HG02610 (cell line): ENCODE results near the gene UNCX.

Experiments used
- ATAC-seq: cut with Tn5 transposase; IDR thresholded peaks from one replicate; pipeline ENCODE4 v1.9.1; 2021; ENCODE audit warnings: mild to moderate bottlenecking, moderate library complexity; ENCODE audit not compliant: unreplicated experiment

The UNCX gene

DNA sequence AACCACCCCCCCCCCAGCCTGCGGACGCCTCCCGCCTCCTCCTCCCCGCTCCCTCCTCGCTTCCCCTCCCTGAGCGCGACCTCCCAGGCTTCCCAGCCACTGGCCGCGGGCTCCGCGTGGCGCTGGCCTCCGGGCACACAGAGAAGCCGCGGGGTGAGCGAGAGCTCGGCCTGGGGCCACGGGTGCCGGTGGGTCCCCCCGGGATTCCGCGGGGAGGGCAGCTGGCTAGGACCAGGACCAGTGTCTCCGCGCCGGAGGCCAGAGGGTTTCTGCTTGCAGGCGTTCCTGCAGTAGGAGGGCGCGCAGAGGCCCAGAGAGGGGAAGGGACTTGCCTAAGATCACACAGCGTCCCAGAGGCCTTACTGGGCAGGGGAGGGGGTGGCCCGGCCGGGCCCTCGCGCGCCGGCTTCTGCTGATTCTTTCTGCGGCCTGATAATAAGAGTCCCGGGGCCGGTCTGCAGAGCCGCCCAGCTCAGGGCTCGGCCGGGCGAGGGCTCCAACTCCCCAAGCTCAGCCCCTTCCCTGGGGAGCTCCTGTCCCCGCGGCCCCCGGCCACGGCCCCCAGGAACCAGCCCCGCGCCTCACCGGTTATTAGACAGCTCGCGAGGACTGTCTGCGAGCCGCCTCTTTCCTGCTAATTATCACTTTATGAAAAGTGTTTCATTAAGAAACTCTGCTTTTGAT, 10.1 kb downstream of the UNCX start:
- no peak for ATAC-seq

DNA sequence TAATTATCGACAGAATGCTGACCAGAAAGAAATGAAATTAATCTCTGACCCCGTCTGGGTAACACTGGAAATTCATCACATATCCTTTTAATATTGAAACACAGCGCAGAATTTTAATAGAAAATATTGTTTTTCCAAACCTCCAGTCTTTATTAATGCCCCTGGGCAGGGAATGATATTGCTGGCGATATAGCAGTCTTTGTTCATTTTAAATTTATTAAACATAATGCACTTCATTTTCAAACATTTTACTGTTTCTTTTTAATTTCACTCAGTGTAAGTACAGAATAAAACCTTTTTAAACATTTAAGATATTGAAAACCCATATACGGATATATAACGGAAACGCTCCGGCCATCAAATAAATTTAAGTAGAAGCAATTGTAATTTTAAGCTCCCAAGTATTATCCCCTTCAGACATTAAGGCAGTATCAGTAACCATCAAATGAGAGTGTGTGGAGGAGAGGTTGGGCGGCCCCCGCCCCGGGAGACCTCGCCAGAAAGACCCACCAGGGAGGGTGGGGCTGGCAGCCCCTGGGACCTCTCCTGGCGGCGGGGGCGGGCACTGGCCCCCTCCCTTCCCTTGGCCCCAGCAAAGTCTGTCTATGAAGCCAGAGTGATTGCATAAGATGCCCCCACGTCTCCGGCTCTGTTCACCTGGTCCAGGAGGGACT, 10.8 kb downstream of the UNCX start:
- no peak for ATAC-seq

DNA sequence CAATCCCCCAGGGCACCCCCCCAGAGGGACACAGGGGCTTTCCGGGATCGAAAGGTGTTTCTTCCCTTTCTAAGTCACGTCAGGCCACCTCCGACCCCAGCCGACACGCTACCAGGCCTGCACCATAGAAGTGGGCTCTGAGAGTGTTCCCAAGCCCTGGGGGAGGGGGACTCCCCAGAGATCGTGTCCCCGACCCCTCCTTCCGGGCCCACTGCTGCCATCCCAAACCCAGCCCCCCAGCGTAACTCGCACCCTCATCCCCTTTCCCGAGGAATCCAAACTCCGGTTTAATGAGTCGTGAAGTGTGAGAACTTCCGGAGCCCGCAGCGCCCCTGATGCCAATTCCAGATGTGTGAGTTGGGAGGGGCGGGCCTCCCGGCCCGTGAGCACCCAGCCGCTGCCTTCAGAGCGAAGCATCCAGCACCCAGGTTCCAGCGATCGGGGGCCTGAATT, 11.3 kb downstream of the UNCX start:
- ATAC-seq, result no peak

DNA sequence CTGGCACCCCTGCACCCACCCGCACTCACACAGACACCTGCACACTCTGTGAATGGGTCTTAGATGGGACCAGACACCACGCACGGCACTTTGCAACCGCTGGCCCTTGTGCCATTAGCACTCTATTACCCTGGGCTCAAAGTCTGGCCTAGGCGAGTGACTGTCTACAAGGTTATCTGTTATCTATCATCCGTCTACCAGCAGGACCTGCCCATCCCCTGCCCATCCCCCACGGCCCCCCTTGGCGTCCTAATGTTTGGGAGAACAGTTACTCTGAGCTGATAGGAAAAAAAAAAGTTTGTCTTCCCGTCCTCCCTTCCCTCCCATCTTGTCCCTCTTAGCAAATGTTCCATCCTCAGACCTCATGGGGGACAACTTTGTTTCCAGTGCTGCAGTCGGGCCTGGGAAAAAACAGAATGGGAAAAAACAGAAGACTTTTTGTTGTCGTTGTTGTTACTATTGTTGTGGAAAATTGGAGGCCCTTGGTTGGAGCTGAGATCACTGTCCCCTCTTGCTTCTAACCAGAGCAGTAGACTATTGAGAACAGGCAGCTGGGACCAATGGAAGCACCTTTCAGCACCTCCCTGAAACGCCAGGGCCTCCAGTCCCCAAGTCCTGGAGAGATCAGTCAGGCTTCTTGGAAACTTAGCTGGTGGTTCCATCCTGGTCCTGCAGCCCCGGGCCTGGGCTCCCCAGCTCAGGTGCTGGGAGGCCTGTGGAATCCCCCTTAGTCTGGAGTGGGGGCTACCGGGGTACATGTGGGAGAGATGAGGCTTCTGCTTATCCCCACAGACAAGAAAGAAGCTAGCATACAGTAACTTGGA, 12.2 kb downstream of the UNCX start:
- ATAC-seq, result no peak

DNA sequence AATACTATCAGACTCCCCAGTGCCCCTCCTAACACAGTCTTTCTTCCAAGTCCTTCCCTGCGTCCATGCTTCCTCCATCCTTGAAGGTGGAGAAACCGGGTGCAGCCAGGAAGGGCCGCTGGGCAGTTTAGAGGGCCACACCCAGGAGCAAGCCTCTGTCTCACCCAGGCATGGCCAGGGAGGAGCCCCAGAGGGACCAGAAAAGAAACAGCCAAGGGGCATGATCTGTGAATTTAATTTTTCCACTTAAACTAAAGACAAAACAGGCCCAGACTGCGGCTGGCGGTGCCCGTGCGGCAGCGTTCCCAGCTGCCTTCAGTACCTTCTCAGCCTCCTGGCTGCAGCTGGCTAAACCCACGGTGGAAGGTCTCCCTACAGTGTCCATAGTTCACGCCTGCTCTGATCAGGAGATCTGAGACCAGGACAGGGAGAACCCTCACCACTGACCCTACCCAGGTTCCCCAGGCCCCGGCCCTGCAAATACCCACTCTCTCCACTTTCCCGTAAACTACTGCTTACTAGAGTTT, 12.9 kb downstream of the UNCX start:
- ATAC-seq, result no peak

DNA sequence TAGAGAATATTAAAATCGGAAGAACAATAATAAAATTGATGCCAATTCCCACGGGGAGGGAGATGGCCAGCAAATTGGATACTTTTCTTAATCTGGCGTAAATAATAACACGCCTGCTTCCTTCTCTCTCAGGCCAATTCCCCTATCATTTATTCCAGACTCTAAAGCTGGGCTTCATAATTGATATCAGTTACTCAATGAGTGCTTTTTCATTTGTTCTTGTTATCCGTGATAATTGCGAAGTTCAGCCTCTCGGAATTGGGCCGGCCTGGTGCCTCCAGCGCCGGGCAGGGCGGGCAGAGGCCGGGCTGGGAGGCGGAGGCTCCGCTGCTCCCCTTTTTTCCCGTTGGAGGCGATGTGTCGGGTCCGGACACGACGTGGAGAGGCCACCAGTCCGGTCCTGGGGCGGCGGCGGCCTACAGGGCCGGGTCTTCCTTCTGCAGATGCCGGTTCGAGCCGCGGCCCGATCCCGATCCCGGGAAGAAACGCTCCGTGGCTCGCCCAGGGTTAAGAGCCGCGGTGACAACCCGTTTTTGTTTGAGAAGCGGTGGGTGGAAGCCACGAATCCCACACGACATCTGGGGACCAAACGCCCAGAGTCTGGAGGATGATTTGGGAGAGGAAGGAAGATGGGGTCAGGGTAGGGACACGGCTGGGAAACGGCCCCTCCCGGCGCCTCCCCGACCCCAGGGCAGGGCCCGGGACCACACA, 13.6 kb downstream of the UNCX start:
- no peak for ATAC-seq

DNA sequence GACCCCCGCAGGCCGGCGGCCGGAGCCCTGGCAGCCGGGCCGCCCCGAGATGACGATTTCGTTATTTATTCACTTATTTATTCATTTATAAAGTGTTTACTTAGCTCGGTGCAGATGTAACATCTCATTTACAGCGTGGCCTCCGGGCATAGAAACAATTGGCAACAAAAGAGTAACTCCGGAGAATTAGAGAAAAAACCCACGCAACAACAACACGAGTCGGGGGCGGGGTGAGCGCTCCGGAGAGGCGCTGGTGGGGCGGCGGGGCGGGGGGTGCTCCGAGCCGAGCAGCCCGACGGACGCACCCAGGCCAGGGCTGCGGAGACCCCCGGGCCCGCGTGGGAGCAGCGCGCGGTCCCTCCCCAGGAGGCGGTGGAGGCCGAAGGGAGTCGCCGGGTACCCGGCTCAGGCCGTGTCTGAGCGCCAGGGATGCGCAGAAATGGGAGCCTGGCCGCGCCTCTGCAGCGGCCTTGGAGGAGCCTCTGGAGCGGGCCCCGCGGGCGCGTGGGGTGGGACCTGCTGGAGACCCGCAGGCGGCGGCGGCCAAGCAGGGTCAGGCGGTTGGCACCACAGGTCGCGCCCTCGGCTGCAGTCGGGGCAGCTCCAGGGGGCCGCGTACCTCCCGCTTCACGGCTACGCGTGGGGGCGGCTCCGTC, 14.3 kb downstream of the UNCX start:
- no peak for ATAC-seq

DNA sequence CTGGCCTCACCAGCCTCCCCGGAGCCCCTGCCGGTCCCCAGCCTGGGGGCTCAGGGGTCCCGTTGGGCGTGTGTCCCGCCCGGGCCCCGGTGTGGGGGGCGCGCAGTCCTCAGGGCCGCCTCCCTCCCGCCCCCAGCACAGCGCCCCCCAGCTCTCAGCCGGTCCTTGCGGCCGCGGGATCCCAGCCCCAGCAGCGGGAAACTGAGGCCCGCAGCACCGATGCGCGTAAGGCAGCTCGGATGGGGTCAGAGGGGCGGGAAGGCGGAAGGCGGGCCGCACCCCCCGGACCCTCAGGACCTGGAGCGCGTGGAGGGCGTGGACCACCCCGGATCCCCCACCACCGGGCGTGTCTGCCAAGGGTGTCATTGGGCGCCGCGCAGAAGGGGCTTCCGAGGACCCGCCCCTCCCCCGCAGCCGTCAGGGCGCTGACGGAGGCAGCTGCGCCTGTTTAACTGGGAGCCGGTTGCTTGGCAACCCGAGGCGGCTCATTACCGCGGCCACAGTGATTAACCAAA, 14.9 kb downstream of the UNCX start:
- no peak for ATAC-seq

DNA sequence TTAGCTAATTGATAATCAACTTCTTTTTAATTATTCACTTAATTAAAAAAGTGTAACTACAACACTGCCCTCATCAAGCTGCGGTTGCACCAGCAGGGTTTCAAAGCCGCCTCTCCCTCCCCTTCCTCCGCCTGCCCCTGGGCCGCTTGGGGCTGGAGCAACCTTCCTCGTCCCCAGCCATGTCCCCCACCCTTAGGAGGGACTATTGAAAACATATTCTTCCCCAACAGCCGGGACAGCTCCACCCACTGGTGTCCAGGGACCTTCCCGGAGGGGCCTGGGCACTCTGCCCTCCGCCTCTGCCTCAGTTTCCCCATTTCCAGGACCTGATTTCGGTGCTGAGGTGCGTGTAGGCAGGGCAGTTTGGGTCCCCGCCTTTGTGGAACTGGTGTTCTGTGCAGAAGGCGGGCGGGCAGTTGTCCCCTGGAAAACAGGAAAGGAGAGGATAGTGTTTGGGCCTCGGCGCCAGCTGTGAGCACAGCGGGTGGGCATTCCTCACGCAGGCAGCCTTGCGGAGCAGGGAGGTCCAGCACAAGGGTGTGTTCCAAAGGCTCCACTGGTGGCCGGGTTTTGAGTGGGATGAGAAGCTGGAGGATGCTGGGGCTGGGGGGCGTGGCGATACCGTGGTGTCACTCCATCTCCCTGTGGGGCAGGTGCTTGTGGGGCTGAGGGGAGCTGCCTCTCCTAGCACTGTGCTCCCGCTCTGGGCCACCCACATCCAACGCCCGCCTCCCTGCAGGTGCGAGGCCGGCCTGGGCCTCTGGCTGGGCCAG, 15.7 kb downstream of the UNCX start:
- ATAC-seq, result no peak

DNA sequence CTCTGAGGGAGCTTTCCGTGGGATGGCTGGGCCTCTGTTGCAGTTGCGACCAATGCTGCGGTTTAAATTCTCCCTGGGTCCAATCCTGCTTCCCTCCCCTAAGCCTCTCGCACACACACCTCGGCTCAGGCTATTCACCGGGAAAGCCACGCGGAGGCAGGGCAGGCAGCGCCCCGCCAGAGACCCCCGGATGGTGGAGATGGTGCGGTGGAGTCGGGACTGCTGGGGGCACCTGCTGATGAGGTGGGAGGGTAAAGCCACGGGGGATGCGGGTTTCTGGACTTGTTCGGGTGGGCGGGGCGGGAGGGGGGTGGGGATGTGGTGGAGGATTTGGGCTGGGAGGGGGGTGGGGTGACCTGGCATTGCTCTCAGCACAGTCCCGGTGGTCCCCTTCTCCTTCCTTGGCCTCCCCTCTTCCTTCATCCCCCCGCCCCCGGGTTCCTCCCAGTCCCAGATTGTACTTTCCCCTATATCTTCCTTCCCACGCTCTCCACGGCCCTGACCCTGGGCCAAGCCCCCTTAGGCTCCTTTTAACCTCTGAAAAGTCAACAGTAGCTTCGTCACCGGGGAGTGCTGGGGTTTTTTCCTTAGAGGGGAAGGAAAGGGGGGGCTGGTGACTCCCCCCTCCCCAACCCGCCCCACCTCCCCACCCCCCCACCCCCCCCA, 16.4 kb downstream of the UNCX start:
- no peak for ATAC-seq

DNA sequence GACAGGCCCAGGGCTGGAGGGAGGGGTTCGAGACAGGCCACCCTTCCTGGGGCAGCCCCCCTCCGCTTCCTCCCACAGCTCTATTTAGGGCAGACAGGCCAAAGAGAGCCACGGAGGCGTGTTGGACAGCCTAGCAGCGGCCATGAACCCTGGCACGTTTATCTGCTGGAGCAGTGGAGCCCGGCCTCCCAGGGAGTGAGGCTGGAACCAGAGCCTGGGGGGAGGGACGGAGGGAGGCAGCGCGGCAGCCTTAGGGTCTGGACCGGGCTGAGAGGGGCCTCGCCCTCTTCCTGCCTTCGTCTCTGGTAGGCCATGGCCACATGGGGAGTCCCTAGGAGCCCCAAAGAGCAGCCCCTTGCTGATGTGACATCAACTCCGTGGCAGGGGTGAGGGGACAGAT, 17.1 kb downstream of the UNCX start:
- no peak for ATAC-seq

DNA sequence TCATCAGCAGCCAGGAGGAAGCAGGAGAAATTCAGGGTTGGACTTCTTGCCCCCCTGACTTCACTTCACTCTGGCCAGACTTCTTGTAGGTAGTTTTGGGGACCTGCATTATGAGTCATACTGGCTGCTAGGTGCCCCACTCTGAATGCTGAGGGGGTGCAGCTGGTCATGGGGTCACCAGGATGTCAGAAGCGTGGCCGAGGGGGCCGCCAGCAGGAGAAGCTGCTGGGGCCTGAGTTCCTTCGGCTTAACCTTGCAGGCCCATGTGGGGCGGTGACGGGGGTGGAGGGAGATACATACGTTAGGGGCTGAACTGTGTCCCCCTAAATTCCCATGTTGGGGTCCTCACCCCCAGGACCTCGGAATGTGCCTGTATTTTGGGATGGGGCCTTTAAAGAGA, 18.2 kb downstream of the UNCX start:
- no peak for ATAC-seq

DNA sequence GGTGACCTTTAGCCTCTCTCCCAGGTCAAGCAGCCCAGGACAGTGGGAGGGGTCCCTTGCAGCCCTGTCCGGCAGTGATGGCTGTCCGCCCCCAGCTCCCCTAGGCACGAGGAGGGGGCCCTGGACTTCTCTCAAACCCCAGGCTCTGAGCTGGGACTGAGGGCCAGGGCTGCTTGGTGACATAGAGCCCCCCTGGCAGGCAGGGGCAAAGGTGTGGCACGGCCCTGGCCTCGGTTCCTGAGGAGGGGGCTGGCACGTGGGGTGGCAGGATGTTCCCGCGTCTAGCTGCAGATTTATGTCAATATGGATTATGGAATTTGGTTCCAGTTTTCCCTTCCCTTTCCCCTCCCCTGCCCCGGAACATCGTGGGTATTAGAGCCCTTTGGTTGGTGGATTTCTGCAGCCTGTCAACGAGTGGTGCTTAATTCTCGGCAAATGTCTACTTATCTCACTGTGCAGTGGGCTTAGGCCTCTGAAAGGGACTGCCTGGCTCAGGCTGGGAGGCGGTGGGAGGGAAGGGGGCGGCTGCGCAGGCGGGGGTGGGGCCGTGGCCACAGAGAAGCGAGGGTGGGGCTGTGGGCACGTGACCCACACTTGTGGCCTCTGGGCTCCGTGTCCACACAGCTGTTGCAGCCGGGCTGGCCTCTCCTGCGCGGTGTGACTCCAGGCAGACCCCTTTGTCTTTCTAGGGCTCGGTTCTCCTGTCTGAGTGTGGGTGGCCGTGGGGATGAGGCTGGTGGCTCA, 19.3 kb downstream of the UNCX start:
- no peak for ATAC-seq

DNA sequence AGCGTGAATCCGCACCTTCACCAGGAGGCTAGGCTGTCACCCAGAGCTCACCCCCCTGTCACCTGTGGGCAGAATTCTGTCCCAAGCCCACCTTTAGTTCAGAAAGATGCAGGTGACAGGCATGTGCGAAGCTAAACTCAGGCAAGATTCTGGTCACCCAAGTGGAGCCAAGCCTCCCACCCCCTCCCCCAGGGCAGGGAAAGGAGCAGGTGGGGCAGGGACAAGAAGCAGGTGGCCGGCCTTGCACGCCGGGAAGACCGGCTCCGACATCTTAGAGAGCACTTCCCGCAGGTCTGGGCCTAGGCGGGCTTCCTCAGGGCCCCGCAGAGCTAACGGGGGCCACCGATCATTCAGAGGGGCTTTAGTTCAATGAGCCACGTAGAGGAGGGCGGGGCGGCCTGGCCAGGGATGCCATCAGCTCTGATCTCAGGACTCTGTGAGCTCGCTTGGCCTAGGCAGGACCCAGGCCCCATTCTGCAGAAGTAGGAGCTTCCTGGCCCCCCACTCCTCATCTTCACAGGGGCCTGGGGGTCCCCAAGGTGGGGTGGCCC, 19.9 kb downstream of the UNCX start:
- ATAC-seq, result no peak

DNA sequence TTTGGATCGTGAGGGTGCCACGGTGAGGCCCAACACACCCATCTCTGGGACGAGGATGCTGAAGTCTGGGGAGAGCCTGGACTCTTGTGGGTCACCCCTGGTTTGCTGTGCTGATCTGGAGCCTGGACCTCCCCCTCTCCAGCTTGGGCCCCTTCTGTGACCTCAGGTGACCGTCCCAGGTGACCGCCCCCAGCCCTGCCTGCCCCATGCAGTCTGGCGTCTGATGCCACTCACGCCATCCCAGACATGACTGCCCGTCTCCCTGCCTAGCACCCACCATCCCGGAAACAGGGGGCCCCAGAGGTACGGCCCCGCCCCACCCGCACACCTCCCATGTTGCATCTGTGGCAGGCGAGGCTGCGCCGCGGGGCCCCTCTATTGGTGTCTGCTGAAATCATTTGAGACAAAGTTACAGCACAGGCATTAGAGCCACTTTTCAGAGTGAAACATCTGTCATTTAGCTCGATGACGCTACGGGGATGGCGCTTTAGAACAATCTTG, 21.1 kb downstream of the UNCX start:
- ATAC-seq, result no peak

DNA sequence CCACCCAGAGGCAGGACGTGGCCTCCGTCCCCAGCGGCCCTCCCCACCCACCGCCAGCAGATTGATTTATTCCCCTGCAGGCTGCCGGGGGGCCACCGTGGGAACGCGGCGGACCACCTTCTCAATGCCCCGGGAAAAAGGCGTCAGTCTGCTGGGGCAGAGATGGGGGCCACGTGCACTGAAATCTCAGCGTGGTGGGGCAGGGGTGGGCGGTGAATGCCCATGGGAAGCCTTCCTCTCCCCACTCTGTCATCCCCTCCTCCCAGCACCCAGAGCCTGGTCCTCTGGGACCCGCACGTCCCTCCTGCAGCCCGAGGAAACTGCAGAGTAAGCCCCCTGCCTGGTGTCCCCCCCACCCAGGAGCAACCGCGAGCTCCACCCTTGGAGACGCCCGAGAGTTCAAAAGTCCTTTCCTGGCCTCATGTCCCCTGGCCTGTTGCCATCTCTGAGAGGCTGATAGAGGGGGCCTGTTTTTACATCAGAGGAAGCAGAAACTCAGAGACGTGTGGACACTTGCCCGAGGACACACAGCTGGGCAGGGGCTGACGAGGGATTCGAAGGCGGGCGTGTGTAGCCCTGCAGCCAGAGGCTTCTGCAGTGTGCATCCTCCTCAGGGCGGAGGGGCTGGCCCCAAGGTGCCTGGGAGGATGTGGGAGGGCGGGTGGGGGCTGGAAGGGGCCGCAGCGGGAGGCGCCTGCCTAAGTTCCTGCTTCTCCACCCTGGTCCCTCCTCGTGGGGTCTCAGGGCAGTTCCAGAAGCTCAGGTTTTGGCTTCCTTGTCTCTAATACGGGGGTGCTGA, 21.8 kb downstream of the UNCX start:
- ATAC-seq, result no peak
